A549 (cell line): ENCODE data around the gene GPR176. TPM values are rescaled to one million over a fixed set of nuclear protein-coding genes. Genes with fewer than 3 reads are reported as not detected.

Experiments
- ATAC-seq, 2 experiments: fragments of 200-7000 bp in 1 of 2; fragments of >200 bp in 1 of 2; cut with Nextera tagmentation in 1 of 2; cut with Tn5 transposase in 1 of 2; 3 replicates each; pipeline versions ENCODE4 v1.8.0 to v1.9.1; 2018 to 2020; ENCODE audit warnings: mild to moderate bottlenecking in 1 of 2, moderate library complexity in 1 of 2
- CTCF ChIA-PET: fragments of 300-600 bp; sonication (Branson Sonifier 250); formaldehyde crosslinking; extraction: SDS; loops from one replicate; lab custom pipeline; 2021; ENCODE audit warnings: antibody characterized with exemption, inconsistent platforms; lab: Yijun Ruan, JAX
- POLR2A ChIA-PET: fragments of 350-600 bp; formaldehyde crosslinking; extraction: SDS; loops from one replicate; lab custom pipeline; 2021; ENCODE audit warnings: antibody characterized with exemption, inconsistent platforms; lab: Yijun Ruan, JAX
- DNase-seq, 2 experiments: peaks; one replicate each; pipeline versions ENCODE4 v3.0.0 to v3.0.0-alpha.2; 2011 to 2016; ENCODE audit warnings: low read depth in 1 of 2, low spot score in 1 of 2
- FAIRE-seq: peaks from 2 replicates; lab custom pipeline; 2011; peaks lifted over from hg19 to GRCh38; lab: Jason Lieb, UNC
- H3K27ac ChIP-seq, 2 experiments: fragments of >200 bp; sonication (Bioruptor Twin); formaldehyde crosslinking; 3 replicates each; pipeline ENCODE4 v1.5.1; 2016 to 2017
- H3K4me1 ChIP-seq: fragments of >200 bp; sonication (Bioruptor Twin); formaldehyde crosslinking; 3 replicates; pipeline ENCODE4 v1.6.1; 2016
- H3K4me2 ChIP-seq: fragments of >200 bp; sonication (Bioruptor Twin); formaldehyde crosslinking; 3 replicates; pipeline ENCODE4 v1.6.1; 2016
- H3K4me3 ChIP-seq: fragments of >200 bp; sonication (Bioruptor Twin); formaldehyde crosslinking; 3 replicates; pipeline ENCODE4 v1.5.1; 2016
- H3K9me3 ChIP-seq: fragments of >200 bp; sonication (Bioruptor Twin); formaldehyde crosslinking; 3 replicates; pipeline ENCODE4 v1.6.1; 2016
- BHLHE40 ChIP-seq: IDR thresholded peaks from 2 replicates; pipeline ENCODE4 v1.6.1; 2012; ENCODE audit warnings: low read depth, low read length, inconsistent platforms
- CBX2 ChIP-seq: fragments of 200-600 bp; sonication (generic); IDR thresholded peaks from 2 replicates; pipeline ENCODE4 v1.6.1; 2016; ENCODE audit warnings: low read depth, mild to moderate bottlenecking, borderline replicate concordance
- CHD2 ChIP-seq: fragments of 150-350 bp; IDR thresholded peaks from 2 replicates; pipeline ENCODE4 v1.6.1; 2014; ENCODE audit warnings: low read length; ENCODE audit not compliant: partially characterized antibody
- ESRRA ChIP-seq: fragments of 150-350 bp; IDR thresholded peaks from 2 replicates; pipeline ENCODE4 v1.6.1; 2014; ENCODE audit warnings: mild to moderate bottlenecking, low read length, borderline replicate concordance
- GATA3 ChIP-seq: IDR thresholded peaks from 2 replicates; pipeline ENCODE4 v1.6.1; 2012; ENCODE audit warnings: borderline replicate concordance
- HOXA7 ChIP-seq: fragments of 250-450 bp; sonication (Bioruptor Pico); IDR thresholded peaks from 2 replicates; pipeline ENCODE4 v1.5.0; 2020; ENCODE audit warnings: mild to moderate bottlenecking, moderate library complexity
- HOXB5 ChIP-seq: fragments of 250-450 bp; sonication (Bioruptor Pico); IDR thresholded peaks from 2 replicates; pipeline ENCODE4 v1.5.0; 2020; ENCODE audit warnings: mild to moderate bottlenecking, moderate library complexity
- MAFK ChIP-seq: fragments of 450-650 bp; IDR thresholded peaks from 2 replicates; pipeline ENCODE4 v1.6.1; 2014; ENCODE audit not compliant: partially characterized antibody
- MAZ ChIP-seq: fragments of 150-350 bp; IDR thresholded peaks from 2 replicates; pipeline ENCODE4 v1.6.1; 2014; ENCODE audit warnings: antibody characterized with exemption, low read depth, low read length, borderline replicate concordance
- NR3C1 ChIP-seq: fragments of >200 bp; sonication (Bioruptor Twin); formaldehyde crosslinking; IDR thresholded peaks from 3 replicates; pipeline ENCODE4 v1.6.1; 2017
- RCOR1 ChIP-seq: fragments of 150-350 bp; IDR thresholded peaks from 2 replicates; pipeline ENCODE4 v1.6.1; 2014; ENCODE audit warnings: antibody characterized with exemption, low read length, low read depth
- ZFP36 ChIP-seq: fragments of 450-650 bp; IDR thresholded peaks from 2 replicates; pipeline ENCODE4 v1.6.1; 2014; ENCODE audit warnings: borderline replicate concordance; ENCODE audit not compliant: partially characterized antibody
- ZNF302 ChIP-seq: fragments of 250-450 bp; sonication (Bioruptor Pico); IDR thresholded peaks from 2 replicates; pipeline ENCODE4 v1.9.0; 2021; ENCODE audit warnings: inconsistent platforms, mild to moderate bottlenecking, moderate library complexity
- WGBS: methylation state at CpG from one replicate; pipeline ENCODE4 v1.1.6; 2017; ENCODE audit errors: missing lambda C conversion rate; 5-methylcytosine and 5-hydroxymethylcytosine counted together
- polyA plus RNA-seq, 4 experiments: library from polyadenylated mRNA; depleted of rRNA in 3 of 4; stranded (reverse); fragments of >200 nt; fragmentation: RNase III in 1 of 4; extraction: RNeasy Plus Mini Kit Qiagen cat#74134 plus additional on column Dnase treatment in 1 of 4; gene quantifications; 2 replicates in 3 of 4; 3 replicates in 1 of 4; pipeline ENCODE4 v1.2.3, GENCODE V29; 2011 to 2017
- TF ChIP-seq, protein P1 (sequence below): fragments of 200-600 bp; sonication (generic); IDR thresholded peaks from 2 replicates; pipeline ENCODE4 v1.6.1; 2016; ENCODE audit warnings: antibody characterized with exemption, mild to moderate bottlenecking, moderate library complexity
- TF ChIP-seq, protein P2 (sequence below): fragments of 150-350 bp; IDR thresholded peaks from 2 replicates; pipeline ENCODE4 v1.6.1; 2014; ENCODE audit warnings: low read depth, mild to moderate bottlenecking, low read length
- TF ChIP-seq, protein P3 (sequence below): IDR thresholded peaks from 2 replicates; pipeline ENCODE4 v1.6.1; 2012; ENCODE audit warnings: low read depth, borderline replicate concordance
- TF ChIP-seq, protein P4 (sequence below): fragments of >200 bp; sonication (Bioruptor Twin); formaldehyde crosslinking; IDR thresholded peaks from 3 replicates; pipeline ENCODE4 v1.5.1; 2016

Gene GPR176
- polyA plus RNA-seq, 2 of the 4 experiments (the other 2 are of a cell fraction): 1.5 to 8.1 TPM

DNA sequence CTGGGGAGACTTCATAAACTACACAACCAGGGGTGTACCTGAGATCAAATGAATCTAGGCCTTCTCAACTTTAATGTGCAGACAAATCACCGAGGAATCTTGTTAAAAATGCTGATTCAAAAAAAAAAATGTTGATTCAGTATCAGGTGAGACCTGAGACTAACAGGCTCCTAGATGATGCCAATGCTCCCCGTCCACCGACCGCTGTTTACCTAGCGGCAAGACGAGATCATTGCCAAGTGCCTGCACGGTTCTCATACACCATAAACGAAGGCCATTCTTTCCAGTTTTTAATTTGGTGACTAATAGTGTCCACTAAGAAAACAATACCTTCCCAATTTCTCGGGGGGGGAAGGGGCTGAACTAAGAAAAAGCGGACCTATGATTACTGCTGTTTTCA is 134.9 kb downstream of the GPR176 start:
- no peak for FAIRE-seq
- ATAC-seq: no peak
- peaks cover 15% of the 10 kb centered on the region; the same call in 2 of the 3 replicates for H3K4me1 ChIP-seq
- H3K4me3 ChIP-seq: no peak overlapping the region
- H3K9me3 ChIP-seq: peaks cover 4% of the 10 kb centered on the region; the same call in 1 of the 3 replicates
- H3K4me2 ChIP-seq: no peak overlapping the region
- no peak for DNase-seq
- CTCF ChIA-PET: interaction anchor here (0.7 to 1.6 kb wide), 7 partner anchors 9 to 490 kb away, joined by 3 to 15 read pairs (median 3); partner anchors contain the start of gene EIF2AK4
- no peak overlapping the region for H3K27ac ChIP-seq
- TF ChIP-seq, protein P1, sequence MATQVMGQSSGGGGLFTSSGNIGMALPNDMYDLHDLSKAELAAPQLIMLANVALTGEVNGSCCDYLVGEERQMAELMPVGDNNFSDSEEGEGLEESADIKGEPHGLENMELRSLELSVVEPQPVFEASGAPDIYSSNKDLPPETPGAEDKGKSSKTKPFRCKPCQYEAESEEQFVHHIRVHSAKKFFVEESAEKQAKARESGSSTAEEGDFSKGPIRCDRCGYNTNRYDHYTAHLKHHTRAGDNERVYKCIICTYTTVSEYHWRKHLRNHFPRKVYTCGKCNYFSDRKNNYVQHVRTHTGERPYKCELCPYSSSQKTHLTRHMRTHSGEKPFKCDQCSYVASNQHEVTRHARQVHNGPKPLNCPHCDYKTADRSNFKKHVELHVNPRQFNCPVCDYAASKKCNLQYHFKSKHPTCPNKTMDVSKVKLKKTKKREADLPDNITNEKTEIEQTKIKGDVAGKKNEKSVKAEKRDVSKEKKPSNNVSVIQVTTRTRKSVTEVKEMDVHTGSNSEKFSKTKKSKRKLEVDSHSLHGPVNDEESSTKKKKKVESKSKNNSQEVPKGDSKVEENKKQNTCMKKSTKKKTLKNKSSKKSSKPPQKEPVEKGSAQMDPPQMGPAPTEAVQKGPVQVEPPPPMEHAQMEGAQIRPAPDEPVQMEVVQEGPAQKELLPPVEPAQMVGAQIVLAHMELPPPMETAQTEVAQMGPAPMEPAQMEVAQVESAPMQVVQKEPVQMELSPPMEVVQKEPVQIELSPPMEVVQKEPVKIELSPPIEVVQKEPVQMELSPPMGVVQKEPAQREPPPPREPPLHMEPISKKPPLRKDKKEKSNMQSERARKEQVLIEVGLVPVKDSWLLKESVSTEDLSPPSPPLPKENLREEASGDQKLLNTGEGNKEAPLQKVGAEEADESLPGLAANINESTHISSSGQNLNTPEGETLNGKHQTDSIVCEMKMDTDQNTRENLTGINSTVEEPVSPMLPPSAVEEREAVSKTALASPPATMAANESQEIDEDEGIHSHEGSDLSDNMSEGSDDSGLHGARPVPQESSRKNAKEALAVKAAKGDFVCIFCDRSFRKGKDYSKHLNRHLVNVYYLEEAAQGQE: no peak
- peak; percentile 5 for TF ChIP-seq MAFK
- POLR2A ChIA-PET: interaction anchor here (1.1 kb wide), 1 partner anchor 148 kb away, joined by 3 read pairs; no protein-coding TSS in a partner anchor
- 63% methylated on average over 10 of the region's 10 CpGs for WGBS

DNA sequence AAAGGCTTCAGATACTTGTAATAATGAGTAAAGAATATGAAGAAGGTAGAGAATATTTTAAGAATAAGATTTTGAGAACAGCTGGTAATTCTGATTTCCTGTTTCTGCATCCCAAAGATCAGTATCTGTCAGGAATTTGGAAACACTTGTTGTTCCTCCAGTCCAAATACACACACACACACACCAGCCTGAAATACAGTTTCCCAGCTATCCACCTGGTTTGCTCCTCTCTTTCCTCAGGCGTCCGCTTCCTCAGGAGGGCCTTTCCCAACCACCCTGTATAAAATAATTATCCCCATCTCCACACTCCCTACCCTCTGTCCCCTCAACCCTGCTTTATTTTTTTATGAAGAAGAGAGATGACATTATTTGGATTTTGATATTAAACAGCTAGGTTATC is 135.4 kb downstream of the GPR176 start:
- ATAC-seq (no peak), FAIRE-seq (no peak), DNase-seq (no peak)
- ChIA-PET CTCF (interaction anchor here (0.7 to 1.6 kb wide), 4 partner anchors 10 to 490 kb away, joined by 3 to 15 read pairs (median 4); partner anchors contain the start of gene EIF2AK4), POLR2A (interaction anchor here (1.1 kb wide), 1 partner anchor 148 kb away, joined by 3 read pairs; no protein-coding TSS in a partner anchor)
- peak overlapping the region; percentile 83; the same call in 1 of the 3 replicates for H3K4me2 ChIP-seq
- H3K4me1 ChIP-seq: peaks cover 15% of the 10 kb centered on the region; the same call in 2 of the 3 replicates
- peaks cover 4% of the 10 kb centered on the region; the same call in 1 of the 3 replicates for H3K9me3 ChIP-seq
- no peak overlapping the region for H3K27ac ChIP-seq
- TF ChIP-seq HOXB5 (CRISPR knock-in tag): no peak
- no peak for TF ChIP-seq BHLHE40
- TF ChIP-seq GATA3: no peak
- TF ChIP-seq, protein P2, sequence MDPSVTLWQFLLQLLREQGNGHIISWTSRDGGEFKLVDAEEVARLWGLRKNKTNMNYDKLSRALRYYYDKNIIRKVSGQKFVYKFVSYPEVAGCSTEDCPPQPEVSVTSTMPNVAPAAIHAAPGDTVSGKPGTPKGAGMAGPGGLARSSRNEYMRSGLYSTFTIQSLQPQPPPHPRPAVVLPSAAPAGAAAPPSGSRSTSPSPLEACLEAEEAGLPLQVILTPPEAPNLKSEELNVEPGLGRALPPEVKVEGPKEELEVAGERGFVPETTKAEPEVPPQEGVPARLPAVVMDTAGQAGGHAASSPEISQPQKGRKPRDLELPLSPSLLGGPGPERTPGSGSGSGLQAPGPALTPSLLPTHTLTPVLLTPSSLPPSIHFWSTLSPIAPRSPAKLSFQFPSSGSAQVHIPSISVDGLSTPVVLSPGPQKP: no peak
- TF ChIP-seq NR3C1: no peak
- no peak for TF ChIP-seq ZNF302 (CRISPR knock-in tag)
- TF ChIP-seq, protein P3, sequence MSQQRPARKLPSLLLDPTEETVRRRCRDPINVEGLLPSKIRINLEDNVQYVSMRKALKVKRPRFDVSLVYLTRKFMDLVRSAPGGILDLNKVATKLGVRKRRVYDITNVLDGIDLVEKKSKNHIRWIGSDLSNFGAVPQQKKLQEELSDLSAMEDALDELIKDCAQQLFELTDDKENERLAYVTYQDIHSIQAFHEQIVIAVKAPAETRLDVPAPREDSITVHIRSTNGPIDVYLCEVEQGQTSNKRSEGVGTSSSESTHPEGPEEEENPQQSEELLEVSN: no peak
- TF ChIP-seq ESRRA: no peak
- no peak for TF ChIP-seq CBX2
- TF ChIP-seq, protein P4, sequence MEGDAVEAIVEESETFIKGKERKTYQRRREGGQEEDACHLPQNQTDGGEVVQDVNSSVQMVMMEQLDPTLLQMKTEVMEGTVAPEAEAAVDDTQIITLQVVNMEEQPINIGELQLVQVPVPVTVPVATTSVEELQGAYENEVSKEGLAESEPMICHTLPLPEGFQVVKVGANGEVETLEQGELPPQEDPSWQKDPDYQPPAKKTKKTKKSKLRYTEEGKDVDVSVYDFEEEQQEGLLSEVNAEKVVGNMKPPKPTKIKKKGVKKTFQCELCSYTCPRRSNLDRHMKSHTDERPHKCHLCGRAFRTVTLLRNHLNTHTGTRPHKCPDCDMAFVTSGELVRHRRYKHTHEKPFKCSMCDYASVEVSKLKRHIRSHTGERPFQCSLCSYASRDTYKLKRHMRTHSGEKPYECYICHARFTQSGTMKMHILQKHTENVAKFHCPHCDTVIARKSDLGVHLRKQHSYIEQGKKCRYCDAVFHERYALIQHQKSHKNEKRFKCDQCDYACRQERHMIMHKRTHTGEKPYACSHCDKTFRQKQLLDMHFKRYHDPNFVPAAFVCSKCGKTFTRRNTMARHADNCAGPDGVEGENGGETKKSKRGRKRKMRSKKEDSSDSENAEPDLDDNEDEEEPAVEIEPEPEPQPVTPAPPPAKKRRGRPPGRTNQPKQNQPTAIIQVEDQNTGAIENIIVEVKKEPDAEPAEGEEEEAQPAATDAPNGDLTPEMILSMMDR: no peak
- no peak for TF ChIP-seq CHD2
- TF ChIP-seq ZFP36: no peak
- TF ChIP-seq HOXA7 (CRISPR knock-in tag): no peak
- no peak for TF ChIP-seq MAZ
- TF ChIP-seq RCOR1: no peak
- WGBS: 93% methylated on average over 2 of the region's 2 CpGs
- H3K4me3 ChIP-seq: no peak overlapping the region
